Fibroblast of skin of scalp (primary cell): ENCODE data around the gene TMEM63C.

ENCODE experiments used
- DNase-seq: peaks from one replicate; pipeline ENCODE4 v3.0.0-alpha.2; 2013

TMEM63C gene

DNA sequence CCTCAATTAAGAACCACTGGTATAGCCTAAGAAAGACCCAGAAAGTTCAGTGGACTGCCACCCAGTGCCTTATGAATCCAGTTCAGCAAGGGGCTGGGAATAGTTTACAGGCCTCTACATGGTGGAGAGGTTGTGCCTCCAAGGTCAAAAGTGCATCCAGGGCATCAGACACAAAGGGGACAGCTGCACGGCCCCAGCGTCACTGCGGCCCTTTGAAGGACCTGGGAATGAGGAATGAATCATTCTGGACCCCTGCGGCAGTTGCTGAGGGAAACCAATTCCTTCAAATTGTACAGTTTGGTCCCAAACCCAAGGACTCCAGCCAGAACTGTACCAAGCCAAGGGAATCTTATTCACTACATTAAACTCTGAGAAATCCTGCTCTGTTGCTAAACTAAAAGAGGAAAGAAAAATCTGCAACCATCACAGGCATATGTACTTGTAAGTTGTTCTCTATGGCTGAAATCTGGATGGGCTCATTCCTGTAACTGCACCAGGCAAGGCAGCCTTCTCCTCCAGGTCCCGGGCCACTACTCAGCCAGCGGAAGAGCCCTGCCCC, 100.3 kb downstream of the TMEM63C start:
- DNase-seq, result no peak

GRCh38 chr14:77284066-77284465, 102.5 kb downstream of the TMEM63C start:
- no peak for DNase-seq

- DNase-seq, result no peak
Measured at GRCh38 chr14:77284466-77284865, 102.9 kb downstream of the TMEM63C start.

- no peak for DNase-seq
Measured at GRCh38 chr14:77286576-77286975, 105.0 kb downstream of the TMEM63C start.

- no peak for DNase-seq
Measured at GRCh38 chr14:77290705-77291104, 109.1 kb downstream of the TMEM63C start.

- DNase-seq, result no peak
Measured at GRCh38 chr14:77296155-77296554, 114.6 kb downstream of the TMEM63C start.

DNA sequence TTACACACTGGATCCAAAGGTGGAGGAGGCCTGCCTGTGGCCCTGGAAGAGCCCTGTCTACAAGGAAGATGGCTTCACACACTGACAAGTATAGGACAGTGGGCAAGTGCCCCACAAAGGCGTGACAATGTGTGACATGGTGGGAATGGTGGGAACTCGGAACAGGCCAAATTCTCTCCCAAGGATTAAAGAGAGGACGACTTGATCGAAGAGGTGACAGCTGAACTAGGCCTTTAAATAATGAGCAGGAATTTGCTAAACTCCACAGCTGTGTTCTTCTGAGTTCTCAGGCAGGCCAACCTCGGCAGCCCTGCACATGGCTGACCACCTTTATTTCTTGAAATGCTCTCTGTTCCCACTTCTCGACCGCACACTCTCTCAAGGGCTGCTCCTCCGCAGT, 115.3 kb downstream of the TMEM63C start:
- no peak for DNase-seq

- DNase-seq, result no peak
Measured at GRCh38 chr14:77299771-77300170, 118.2 kb downstream of the TMEM63C start.

DNA sequence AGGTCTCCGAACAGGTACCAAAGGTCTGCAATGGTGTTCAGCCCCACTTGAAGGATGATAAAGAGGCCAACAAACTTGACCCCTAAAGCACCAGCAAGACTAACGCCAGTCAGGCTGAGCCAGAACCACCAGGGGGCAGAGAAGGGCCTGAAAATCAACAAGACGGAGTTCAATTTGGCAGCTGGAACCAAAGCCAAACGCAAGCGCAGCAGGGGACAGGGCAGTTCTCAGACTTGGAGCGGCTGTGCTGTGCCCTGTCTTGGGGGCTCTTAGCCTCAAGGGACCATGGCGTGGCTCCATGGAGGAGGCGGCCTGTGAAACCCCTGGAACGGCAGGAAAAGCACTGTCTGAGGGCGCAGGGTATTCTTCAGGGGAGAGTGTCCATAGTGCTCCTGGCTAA, 119.5 kb downstream of the TMEM63C start:
- DNase-seq, result peak; percentile 80

DNA sequence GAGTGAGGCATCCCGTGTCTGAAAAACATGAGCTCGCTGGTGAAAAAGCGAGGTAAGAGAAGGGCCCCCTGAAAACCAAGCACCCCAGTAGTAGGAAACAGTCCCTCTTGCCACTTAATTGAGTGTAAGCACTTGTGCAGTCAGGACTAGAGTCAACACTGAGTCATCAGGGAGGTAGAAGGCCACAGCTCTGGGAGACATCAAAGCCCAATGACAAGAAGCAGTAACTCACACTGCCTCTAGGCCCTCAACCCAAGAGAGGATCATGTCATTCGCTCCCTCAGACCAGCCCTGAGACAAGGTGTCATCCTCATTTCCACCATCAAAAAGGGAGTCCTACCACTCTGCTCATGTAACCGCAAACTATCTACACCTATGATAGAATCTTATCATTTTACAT, 121.3 kb downstream of the TMEM63C start:
- peak; percentile 30 for DNase-seq

DNA sequence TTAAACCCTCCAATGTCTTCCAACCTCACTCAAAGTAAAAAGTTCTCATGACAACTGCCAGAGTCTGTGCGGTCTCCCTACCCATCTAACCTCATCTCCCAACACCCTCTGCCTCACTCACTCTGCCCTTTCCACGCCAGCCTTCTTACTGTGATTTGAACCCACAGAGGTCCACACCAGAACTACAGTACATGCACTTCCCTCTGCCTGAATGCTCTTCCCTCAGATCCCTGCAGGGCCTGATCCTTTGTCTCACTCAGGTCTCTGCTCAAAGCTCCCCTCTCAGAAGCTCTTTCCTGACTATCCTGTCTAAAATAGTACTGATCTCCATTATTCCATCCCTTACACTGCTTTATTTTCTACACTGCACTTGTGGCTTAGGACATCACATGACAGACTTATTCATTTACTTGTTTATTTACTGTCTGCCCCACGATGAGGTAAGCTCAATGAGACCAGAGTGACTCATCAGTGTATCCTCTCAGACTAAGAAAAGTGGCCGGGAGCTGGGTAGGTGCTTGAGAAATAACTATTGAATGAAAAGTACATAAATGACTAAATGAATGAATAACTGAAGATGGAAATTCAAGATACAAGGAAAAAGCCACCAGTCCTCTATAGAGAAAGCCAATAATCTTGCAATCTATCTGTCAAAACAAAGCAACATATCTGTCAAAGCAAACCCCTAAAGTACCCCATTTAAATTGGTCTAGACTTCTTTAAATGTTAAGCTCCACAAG, 122.0 kb downstream of the TMEM63C start:
- peak; percentile 84 for DNase-seq

DNA sequence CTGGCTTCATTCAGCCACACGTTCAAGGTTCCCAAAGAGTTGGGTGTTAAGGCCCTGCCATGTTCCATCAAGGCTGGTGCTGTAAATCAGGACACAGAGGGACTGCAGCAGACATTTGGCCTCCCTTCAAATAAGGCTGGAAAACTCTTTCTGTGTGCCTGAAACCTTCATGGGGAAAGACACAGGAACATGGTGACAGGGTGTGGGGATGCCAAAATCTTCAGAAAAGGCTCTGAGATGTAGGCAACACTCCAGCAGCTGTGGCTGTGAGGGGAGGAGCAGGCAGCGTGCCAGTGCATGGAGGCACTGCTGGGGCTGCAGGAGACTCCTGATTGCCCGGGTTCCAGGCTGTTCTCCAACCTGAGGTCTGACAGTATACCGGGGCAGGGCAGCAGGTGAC, 124.1 kb downstream of the TMEM63C start:
- no peak for DNase-seq

DNA sequence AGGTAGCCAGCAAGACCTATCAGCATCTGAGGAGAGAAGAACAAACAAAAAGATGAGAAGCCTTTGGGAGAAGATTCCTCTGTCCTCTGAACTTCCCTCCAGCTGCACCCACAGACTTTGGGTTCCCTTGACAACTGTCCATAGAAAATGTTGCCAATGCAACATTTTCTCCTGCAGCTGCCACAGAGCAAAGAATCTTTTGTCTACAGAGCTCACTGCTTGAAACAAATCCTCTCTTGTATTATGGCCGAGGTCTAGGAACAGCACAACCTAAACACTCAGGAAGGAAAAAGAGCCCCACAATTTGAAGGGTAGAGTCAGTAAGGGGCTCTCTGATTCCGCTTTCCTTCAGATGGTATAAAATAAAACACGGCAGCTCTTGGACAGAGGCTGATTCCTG, 124.8 kb downstream of the TMEM63C start:
- DNase-seq, result no peak

- DNase-seq, result peak; percentile 56
Measured at GRCh38 chr14:77306851-77307496, 125.4 kb downstream of the TMEM63C start.
